GM19193 (cell line): ENCODE measurements around the gene ARRDC2.

ENCODE experiments used
- POLR2A ChIP-seq: IDR thresholded peaks from 4 replicates; pipeline ENCODE4 v1.6.1; 2011; ENCODE audit not compliant: insufficient read depth, insufficient read length; ENCODE audit errors: extremely low read depth

Gene ARRDC2

DNA sequence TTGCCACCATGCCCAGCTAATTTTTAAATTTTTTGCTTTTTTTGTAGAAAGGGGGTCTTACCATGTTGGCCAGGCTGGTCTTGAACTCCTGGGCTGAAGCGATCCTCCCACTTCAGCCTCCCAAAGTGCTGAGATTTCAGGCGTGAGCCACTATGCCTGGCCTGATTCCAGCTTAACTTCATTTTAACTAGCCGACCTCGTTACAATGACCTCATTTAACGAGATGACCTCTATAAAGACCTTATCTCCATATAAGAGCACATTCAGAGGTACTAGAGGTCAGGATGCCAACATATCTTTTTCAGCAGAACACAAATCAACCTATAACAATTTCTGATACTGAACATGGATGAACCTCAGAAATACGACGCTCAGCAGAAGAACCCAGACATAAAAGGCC, 30.5 kb upstream of the ARRDC2 start:
- no peak for TF ChIP-seq POLR2A

DNA sequence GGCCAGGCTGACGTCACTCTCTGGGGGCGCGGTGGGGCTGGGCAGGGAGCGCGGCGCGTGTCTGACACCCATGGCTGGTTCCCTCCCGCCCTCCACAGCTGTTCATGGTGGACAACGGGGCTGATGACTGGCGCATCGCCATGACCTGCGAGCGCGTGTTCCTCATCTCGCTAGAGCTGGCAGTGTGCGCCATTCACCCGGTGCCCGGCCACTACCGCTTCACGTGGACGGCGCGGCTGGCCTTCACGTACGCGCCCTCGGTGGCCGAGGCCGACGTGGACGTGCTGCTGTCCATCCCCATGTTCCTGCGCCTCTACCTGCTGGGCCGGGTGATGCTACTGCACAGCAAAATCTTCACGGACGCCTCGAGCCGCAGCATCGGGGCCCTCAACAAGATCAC, 26.4 kb upstream of the ARRDC2 start:
- TF ChIP-seq POLR2A = no peak

DNA sequence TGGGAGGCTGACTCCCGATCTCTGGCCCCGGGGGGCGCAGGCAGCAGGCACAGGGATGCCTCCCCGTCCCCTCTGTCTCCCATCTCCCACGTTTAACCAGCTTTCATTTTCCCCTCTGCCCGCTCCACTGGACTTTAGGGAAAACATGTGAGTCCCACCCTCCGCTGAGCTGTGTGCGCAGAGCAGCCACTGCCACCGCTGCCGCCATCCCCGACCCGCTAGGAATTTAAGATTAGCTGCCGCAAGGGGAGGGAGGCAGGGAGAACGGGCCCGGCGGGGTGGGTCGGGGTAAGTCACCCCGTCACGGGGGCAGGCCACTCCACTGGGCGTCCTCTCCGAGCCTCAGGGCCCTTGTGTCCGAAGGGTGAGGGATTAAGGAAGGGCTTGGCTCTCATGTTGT, 25.5 kb upstream of the ARRDC2 start:
- TF ChIP-seq POLR2A = no peak

DNA sequence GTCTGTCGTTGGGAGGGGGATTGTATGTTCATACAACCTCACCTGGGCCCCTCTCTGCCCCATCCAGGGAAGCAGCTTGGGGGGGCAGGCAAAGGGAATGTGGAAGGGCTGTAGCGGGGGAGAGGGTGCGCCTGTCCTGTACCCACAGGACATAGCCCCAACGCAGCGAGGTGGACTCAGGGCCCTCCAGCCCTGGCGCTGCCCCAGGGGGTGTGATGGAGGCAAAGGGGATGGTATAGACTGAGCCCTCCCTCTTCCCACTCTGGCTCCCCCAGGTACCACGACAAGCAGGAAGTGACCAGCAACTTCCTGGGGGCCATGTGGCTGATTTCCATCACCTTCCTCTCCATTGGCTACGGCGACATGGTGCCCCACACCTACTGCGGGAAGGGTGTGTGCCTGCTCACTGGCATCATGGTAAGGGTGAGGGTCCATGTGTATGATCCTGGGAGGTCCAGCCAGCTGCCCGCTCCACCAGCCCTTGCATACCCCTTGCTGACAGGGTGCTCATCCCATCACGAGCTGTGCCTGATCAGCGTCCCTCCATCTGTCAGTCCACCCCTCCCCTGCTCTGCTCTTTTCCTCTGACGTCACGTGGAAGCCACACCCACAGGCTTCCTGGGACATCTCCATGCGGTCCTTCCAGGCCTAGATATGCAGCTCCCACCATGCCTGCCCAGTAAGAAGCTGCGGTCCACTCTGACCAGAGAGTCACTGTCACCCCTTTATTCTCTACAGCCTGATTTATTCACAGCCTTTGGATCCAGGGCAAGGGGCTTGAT, 22.7 kb upstream of the ARRDC2 start:
- no peak for TF ChIP-seq POLR2A

DNA sequence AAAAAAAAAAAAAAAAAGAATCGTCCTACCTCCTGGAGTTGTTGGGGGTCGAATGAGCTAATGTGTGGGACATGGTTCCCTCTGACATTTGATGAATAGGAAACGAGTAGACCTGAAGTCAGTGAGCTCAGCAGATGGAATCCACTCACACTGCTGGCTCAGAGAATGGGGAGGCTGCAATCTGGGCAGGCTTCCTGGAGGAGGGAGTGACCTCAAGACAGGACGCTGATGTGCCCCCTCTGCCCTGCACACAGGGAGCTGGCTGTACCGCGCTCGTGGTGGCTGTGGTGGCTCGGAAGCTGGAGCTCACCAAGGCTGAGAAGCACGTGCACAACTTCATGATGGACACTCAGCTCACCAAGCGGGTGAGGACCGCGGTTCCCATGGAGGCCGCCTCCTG, 19.8 kb upstream of the ARRDC2 start:
- TF ChIP-seq POLR2A = no peak

DNA sequence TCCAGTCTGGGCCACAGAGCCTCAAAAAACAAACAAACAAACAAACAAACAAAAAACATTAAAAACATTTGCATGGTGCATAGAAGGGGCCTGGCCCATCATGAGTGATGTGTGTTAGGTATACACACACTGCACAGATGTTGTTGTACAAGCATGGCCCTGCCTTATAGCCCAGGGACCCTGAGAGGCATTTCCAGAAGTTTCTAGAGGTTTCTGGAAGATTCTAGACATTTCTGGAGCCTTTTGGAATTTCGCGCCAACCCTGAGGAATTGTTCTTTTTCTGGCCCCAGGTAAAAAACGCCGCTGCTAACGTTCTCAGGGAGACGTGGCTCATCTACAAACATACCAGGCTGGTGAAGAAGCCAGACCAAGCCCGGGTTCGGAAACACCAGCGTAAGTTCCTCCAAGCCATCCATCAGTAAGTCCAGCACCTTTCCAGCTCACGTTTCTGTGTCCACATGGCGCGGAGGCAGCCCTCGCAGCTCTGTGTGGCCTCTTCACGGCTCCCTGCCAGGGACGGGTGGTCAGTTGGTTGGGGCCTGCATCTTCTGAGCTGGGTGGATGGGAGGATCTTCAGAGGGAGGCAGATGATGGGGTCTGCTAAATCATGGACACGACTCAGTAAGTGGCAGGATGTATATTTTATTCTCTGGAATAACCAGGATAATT, 18.4 kb upstream of the ARRDC2 start:
- no peak for TF ChIP-seq POLR2A

DNA sequence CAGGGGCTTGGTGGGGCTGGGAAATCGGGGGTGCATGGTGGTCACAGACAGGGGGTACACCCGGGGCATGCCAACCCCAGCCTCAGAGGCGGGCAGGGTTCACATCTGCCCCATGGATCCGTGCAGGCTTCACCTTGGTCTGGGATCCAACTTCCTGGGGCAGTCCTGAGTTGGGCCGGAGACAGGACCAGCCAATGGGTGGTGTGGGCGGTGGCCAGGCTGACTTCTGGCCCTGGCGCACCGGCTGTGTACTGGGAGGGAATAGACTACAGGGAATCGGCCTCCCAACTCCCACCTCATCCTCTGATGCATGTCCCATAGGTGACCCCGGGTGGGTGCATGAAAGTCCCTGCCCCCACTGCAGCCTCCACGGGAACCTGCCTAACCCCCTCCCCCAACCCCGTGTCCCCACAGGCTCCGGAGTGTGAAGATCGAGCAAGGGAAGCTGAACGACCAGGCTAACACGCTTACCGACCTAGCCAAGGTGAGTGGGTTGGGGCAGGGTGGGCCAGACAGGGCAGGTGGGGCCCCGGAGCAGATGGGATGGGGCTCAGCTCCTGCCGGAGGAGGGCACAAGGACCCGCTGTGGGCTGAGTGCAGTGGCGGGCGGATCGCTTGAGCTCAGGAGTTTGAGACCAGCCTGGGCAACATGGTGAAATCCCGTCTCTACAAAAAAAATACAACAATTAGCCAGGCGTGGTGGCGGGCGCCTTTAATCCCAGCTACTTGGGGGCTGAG, 14.7 kb upstream of the ARRDC2 start:
- TF ChIP-seq POLR2A = no peak

DNA sequence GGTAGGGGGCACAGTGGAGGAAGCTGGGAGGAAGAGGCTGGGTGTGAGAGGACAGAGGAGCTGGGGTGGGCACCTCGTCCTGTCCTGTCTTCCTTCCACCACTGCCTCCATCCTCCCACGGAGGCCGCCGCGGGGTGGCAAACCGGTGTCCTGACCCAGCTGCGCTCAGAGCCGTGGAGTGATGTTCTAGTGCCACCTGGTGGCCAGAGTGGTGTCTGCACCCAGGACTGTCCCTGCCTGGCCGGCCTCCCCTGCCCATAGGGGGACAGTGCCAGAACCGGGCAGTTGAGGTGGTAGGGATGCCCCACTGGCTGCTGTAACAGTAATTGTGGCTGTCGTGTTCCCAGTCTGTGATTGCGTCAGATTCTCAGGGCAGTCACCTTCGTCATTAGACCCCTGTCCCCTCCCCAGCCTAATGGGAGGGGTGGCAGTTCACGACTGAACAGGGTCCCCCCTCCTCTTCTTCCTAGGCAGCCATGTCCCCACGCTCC, 11.1 kb upstream of the ARRDC2 start:
- TF ChIP-seq POLR2A = no peak

DNA sequence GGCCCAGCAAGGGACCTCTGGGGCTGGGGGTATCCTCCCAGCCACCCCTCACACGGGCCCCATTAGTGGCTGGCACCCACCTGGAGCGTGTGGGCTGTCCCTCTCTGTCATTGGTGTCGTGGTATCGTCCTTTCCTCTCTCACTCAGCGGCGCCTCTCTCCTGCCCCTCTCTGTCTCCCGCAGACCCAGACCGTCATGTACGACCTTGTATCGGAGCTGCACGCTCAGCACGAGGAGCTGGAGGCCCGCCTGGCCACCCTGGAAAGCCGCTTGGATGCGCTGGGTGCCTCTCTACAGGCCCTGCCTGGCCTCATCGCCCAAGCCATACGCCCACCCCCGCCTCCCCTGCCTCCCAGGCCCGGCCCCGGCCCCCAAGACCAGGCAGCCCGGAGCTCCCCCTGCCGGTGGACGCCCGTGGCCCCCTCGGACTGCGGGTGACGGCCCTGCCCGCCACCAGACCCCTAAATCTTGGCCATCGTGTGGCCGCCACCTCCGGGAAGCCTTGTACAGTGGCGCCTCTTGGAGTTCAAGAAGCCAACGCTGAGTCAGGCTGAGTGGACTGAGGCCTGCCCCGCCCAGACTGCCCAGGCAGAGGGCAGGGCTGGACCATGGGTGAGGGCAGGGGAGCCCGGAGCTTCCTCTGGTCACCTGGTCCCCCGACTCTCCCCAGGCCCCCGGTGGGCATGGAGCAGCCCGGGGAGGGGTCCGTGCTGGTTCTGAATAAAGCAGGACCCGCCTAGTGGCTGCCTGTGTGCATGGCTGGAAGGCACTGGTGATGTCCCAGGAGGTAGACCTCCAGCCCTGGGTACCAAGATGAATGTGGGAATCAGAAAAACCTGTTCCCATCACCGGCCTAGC, 9.8 kb upstream of the ARRDC2 start:
- no peak for TF ChIP-seq POLR2A

DNA sequence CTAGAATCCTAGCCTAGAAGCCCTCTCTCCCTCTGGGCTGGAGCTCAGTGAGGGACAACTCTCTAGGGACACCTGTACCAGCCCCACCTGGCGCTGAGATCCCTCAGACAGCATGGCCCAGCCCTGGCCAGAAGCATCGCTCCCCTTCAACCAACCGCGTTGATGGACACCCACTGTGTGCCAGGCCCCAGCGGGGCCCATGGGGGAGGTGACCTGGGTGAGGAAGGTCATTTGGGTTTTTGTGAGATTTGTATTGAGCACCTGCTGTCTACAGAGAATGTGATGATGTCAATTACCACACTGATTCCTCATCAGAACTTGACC, 9.2 kb upstream of the ARRDC2 start:
- no peak for TF ChIP-seq POLR2A

DNA sequence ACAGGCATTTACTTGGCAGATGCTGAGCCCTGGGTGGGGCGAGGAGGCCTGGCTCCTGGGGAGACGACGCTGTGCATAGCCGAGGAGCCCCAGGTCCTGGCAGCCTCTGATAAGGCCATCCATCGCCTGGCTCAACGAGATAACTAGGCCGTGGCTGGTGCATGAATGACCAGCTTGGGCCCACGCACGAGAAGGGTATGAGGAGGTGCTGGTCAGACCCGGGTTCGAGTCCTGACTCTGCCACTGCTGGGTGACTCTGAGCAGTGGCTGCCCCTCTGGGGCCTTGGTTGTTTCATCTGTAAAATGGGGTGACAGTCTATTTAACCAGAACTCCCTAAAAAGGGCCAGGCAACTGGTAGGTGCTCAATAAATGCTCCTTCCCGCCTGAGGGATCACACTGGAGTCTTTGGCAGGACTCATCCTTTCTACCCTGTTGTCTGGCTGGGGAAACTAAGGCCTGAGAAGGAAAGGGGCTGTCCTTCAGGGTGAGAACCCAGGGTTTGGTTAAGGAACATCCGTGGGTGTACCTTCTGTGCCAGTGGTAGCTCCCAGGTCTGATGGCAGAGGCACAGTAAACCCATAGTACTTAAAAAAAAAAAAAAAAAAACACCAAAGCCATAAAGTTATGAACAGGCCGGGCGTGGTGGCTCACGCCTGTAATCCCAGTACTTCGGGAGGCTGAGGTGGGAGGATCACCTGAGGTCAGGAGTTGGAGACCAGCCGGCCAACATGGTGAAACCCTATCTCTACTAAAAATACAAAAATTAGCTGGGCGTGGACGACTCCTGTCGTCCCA, 8.1 kb upstream of the ARRDC2 start:
- no peak for TF ChIP-seq POLR2A

DNA sequence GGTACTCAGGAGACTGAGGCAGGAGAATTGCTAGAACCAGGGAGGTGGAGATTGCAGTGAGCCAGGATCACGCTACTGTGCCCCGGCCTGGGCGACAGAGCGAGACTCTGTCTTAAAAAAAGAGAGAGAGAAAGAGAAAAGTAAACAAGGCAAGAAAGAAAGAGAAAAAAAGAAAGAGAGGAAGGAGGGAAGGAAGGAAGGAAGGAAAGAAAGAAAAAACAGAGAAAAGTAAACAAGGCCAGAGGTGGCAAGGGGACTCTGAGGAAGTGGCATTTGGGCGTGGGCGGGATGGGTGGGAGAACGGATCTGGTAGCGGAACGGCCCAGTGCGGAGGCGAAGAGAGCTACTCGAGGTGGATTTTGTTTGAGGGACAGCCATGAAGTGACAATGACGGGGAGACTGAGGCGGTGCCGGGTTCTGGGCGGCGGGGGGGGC, 7.5 kb upstream of the ARRDC2 start:
- TF ChIP-seq POLR2A = no peak

DNA sequence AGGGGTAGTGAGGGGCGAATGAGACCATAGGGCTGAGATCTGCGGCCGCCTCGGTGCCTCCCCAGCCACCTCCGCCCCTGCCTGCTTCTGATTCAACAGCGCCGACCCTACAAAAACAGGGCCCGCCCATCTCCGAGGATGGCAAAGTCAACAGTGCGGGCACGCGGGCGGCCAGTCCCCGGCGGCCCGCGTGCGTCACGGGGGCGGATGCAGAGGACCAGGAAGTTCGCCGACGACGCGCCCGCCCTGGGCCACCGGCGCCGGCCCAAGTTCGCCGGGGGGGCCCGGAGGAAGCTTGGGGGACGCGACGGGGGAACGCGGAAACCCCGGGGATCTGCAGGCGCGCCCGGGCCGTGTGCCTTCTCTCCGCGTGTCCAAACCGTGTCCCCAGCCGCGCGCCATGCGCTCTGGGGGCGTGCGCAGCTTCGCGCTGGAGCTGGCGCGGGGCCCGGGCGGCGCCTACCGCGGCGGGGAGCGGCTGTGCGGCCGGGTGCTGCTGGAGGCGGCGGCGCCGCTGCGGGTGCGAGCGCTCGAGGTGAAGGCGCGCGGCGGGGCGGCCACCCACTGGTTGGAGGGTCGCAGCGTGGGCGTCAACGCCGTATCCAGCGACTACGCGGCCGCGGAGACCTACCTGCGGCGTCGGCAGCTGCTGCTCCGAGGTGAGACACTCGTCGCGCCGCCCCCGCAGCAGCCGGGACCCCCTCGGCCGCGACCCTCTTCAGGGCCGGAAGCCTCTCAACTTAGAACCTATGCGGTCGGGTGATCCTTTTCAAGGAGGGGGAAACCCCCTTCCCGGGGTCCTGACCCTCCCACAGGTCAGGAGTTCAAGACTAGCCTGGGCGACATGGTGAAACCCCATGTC, 6.8 kb upstream of the ARRDC2 start:
- peak; percentile 68 for TF ChIP-seq POLR2A
